VCaP (cell line): Measurements from ENCODE around the gene AKAP9.
A peak's percentile ranks its signal among the peaks of the same experiment; 100 is the strongest.
"Not testable (repeated sequence)": the region's sequence is repeated elsewhere in the genome, so short reads cannot be mapped to it uniquely, and the experiment has no call there.

ENCODE experiments used
- H3K27ac ChIP-seq: fragments of 450-650 bp; 2 replicates; pipeline ENCODE4 v1.5.1; 2017
- CTCF ChIP-seq: fragments of 450-650 bp; conservative IDR thresholded peaks from 2 replicates; pipeline ENCODE4 v1.5.1; 2017; ENCODE audit warnings: mild to moderate bottlenecking, moderate library complexity

AKAP9 gene

GRCh38 chr7:92064438-92065029, 123.9 kb downstream of the AKAP9 start:
- H3K27ac ChIP-seq, result peak overlapping the region; percentile 85
- TF ChIP-seq CTCF, result no peak

DNA sequence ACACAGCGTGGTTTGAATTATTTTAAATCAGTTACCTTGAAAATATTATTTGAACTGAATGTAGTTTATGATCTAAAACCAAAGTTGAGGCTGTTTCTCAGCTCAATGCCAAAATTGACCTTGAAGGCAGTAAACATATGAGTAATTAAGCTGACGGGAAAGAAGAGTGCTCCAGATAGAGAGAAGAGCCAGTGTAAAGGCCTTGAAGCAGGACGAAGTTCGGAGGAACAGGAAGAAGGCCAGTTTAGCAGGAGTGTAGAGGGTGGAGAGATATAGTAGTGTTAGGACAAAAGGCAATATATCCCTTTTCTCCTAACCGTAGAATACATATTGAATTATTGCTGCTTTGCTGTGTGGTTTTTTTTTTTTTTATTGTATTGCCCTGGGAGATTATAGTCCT, 130.4 kb downstream of the AKAP9 start:
- no peak for TF ChIP-seq CTCF
- no peak overlapping the region for H3K27ac ChIP-seq

DNA sequence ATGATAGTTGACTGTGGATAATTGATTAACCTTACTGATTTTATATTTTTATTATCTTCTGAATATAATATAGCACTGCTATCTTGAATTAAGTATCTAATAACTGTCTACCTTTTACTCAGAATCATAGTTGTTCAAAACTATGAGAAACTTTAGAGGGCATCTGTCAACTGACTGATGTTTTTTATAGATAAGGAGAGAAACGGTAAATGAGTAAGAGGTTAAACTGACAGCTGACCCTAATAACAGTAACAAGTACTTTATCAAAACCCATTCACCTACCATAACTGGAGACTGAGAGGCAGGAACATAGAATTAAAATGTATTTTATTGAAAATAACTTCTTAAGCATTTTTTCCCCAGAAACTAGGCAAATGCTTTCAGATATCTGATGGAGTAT, 131.5 kb downstream of the AKAP9 start:
- H3K27ac ChIP-seq, result no peak overlapping the region
- no peak for TF ChIP-seq CTCF

DNA sequence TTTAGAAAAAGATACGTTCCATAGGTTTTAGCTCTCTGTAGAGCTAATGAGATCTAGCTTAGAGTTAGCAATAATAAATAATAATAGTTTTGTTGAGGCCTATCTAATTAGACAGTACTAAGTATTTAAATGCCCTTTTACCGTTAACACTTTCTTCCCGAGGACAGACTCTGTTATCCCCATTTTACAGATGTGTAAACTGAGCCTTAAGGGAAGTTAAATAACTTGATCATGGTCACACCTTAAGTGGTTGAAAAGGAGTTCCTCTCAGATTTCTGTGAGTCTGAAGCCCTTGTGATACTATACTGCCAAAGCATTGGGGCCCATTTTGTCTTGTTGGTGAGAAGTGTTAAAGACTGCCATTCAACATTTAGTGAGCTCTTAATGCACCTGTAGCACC, 132.0 kb downstream of the AKAP9 start:
- no peak overlapping the region for H3K27ac ChIP-seq
- no peak for TF ChIP-seq CTCF

- H3K27ac ChIP-seq, result no peak overlapping the region
- no peak for TF ChIP-seq CTCF
These were observed 134.9 kb downstream of the AKAP9 start for GRCh38 chr7:92075455-92076158.

GRCh38 chr7:92076509-92076908, 135.8 kb downstream of the AKAP9 start:
- no peak overlapping the region for H3K27ac ChIP-seq
- no peak for TF ChIP-seq CTCF

DNA sequence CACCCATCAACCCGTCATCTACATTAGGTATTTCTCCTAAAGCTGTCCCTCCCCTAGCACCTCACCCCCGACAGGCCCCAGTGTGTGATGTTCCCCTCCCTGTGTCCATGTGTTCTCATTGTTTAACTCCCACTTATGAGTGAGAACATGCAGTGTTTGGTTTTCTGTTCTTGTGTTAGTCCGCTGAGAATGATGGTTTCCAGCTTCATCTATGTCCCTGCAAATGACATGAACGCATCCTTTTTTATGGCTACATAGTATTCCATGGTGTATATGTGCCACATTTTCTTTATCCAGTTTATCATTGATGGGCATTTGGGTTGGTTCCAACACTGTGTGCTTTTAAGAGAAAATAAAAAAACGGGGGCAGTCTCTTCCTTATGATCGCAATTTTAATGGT, 143.3 kb downstream of the AKAP9 start:
- not testable (repeated sequence) for H3K27ac ChIP-seq

GRCh38 chr7:92088266-92088665, 147.6 kb downstream of the AKAP9 start:
- TF ChIP-seq CTCF, result no peak
- H3K27ac ChIP-seq, result no peak overlapping the region
